HG03565 (cell line): Measurements from ENCODE around the gene NAALADL2.
"Not testable (repeated sequence)": the region's sequence is repeated elsewhere in the genome, so short reads cannot be mapped to it uniquely, and the experiment has no call there.

Experiments
- ATAC-seq: cut with Tn5 transposase; IDR thresholded peaks from one replicate; pipeline ENCODE4 v1.9.1; 2021; ENCODE audit warnings: mild to moderate bottlenecking, moderate library complexity; ENCODE audit not compliant: unreplicated experiment

The NAALADL2 gene

GRCh38 chr3:175066617-175067415, 207.7 kb downstream of the NAALADL2 start:
- no peak for ATAC-seq

- ATAC-seq = no peak
These were observed 209.5 kb downstream of the NAALADL2 start for GRCh38 chr3:175068587-175068986.

GRCh38 chr3:175070946-175071345, 211.8 kb downstream of the NAALADL2 start:
- ATAC-seq = no peak

GRCh38 chr3:175073219-175073905, 214.2 kb downstream of the NAALADL2 start:
- no peak for ATAC-seq

DNA sequence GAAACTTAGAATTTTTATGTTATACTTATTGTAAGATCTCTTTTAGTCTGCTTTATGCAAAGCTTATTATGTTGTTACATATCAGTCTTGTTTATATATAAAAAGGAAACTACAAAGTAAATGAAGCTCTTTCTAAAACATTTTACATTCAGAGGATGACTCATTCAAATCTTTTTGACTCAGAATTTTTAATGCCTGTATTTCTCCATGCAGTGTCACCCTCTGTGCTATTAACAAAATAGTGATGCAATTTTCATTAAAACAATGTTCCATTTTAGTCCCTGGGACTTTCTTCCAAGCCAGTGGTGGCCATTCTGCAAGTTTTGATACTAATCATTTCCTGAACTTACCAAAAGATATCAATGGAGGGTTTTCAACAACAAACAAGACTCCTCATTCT, 216.1 kb downstream of the NAALADL2 start:
- ATAC-seq = no peak

GRCh38 chr3:175077216-175077615, 218.1 kb downstream of the NAALADL2 start:
- no peak for ATAC-seq

- no peak for ATAC-seq
These were observed 223.5 kb downstream of the NAALADL2 start for GRCh38 chr3:175082631-175083030.

DNA sequence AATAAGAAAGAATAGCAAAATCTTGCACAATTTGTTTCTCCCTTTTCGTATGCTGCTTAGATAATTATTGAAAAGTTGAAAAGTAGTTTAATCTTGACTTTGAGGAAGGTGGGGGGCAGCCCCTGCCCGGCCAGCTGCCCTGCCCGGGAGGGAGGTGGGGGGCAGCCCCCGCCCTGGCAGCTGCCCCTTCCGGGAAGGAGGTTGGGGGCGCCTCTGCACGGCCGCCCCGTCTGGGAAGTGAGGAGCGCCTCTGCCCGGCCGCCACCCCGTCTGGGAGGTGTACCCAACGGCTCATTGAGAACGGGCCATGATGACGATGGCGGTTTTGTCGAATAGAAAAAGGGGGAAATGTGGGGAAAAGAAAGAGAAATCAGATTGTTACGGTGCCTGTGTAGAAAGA, 228.0 kb downstream of the NAALADL2 start:
- not testable (repeated sequence) for ATAC-seq

- no peak for ATAC-seq
These were observed 229.7 kb downstream of the NAALADL2 start for GRCh38 chr3:175088766-175089380.

DNA sequence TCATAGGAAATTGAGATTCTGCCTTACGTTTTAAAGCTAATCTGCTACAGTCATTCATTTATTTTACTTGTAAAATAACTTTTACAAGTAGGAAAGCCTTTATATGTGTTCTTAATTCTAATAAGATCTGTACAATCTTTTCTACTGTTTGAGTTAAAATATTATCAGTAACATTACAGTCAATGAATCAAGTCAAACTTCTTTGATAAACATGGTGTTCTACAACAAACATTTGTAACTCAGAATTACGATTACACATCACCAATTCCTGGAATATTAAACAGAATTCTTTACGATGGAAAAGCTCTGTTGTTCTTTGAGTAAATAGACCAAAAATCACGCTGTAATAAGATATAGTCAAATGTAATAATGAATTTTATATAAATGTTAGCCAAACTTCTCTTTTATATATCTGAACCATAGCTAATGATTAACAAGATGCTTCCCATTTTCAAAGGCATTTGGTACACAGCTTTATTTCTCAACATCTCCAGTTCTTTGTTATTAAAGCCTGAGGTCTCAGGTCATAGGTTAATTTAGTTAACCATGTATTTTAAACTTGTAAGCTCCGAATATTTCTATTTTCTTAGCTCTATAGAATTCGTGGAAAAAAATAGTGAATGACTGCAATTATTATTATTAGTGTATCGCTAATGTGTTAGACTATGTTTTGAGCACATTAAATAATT, 232.4 kb downstream of the NAALADL2 start:
- ATAC-seq = no peak

GRCh38 chr3:175093748-175094147, 234.6 kb downstream of the NAALADL2 start:
- no peak for ATAC-seq

DNA sequence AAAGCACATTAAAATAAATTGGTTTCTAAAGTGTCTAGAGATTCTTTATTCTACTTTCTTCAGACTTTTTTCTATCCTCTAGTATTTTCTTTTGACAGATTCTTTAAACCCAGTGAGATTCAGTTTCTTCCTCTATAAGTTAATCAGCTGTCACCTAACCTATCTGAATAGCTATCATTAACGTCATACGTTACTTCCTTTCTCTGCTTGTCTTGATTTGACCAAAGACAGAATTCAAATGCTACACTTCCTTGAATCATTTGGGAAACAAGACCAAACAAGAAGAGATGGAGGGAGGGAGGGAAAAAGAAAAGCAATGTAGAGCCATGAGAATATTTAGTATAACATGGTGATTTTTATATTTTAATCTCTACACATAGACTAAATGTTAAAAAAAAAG, 235.2 kb downstream of the NAALADL2 start:
- ATAC-seq = no peak

- no peak for ATAC-seq
These were observed 239.5 kb downstream of the NAALADL2 start for GRCh38 chr3:175098644-175099043.

DNA sequence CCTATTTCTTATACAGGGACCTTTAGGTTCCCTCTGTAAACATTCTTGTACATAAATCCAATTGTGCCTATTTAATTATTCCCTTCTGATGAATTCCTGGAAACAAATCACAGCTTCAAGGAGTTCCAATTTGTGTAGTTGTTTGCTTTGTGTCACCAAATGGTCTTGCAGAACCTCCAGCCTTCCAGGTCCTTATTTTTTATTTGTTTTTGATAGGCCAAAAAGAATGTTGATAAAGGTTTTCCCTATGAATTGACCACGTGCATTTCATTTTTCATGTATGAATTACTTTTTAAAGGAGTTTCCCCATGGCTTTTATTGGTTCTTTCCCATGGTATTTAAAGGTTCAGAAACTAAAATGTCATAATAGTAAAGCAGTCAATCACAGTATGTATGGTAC, 243.0 kb downstream of the NAALADL2 start:
- ATAC-seq = no peak

DNA sequence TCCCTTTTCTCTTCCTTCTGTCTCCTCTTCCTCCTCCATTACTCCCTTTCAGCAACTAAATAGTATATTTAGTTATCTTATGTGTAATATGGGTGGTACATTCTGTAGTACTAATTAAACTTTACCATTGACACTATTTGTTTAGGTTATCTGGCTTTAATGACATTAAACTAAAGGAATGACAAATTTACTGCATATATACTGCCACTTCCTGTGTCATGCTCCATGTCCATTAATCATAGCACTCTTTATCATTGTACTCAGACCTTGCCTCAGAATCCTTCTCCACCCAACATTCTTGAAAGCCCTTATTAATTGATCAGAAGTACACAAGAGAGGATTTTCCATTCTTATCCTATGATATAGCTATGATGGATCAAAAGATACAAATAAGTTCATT, 244.2 kb downstream of the NAALADL2 start:
- no peak for ATAC-seq

DNA sequence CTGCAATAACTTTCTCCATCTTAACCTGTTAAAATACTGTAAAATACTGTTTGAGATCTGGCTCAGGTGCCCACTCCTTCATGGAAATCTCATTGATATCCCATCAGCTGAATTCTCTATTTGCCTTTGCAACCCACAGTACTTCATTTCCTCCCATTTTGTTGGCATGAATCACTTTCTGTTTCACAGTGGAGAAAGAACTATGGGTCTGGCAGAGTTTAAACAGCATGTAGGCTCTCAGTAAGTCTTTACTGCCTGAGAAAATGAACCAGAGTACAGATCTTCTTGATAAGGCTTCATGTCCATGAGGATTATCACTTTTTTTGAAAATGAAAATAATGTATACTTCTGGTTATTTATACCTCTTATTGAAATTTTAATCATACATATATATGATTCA, 245.9 kb downstream of the NAALADL2 start:
- no peak for ATAC-seq

DNA sequence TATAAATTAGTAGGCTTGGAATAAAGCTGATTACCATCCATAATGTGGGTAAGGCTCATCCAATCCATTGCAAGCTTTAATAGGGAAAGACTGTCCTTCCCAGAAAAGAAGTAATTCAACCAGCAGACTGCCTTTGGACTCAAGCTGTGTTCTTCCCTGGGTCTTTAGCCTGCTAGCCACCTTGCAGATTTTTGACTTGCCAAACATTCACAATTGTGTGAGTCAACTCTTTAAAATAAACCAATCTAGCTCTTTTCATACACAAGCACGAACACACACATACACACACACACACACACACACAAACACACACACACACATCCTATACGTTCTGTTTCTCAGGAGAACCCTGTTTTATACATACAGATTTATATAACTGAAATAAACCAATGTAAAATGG, 248.1 kb downstream of the NAALADL2 start:
- ATAC-seq = no peak

DNA sequence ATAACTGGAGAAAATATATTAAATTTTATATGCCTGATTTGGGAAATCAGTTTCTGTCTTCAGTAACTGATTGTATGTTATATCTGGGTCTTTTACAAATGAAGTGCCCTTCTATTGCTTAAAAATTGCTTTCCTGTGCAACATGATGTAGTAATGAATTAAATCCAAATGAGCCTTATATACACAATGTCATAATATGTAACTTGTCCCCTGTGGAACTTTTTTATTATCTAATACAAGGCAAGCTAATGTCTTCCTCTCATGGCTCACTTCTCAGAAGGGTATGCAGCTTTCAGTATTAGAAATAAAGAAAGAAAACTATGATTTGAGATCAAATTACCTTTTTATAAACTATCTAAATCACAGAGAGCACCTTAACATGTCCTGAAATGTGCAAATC, 248.9 kb downstream of the NAALADL2 start:
- ATAC-seq = no peak

DNA sequence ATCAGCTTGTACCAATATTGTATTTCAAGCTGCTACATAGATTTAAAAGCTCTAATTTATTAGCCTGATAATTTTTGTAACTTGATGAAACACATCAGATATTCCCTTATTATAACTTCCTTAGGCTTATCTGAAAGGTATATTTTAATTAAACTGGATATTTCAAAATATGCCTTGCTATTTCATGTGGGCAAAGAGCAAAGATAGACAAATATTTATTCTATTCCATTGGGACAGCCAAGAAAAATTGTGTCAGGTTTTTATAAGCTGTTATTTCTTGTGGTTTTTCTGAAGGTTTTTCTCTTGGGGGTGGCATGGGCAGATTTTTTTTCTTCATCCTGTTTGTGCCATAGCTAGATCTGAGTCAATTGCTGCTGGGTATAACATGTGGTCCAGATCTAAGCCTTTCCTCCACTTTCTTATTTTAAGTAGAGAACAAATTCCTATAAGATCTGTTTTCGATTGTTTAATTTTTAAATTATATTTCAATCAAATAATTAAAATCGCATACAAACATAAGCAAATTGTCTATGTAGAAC, 249.5 kb downstream of the NAALADL2 start:
- ATAC-seq = no peak

DNA sequence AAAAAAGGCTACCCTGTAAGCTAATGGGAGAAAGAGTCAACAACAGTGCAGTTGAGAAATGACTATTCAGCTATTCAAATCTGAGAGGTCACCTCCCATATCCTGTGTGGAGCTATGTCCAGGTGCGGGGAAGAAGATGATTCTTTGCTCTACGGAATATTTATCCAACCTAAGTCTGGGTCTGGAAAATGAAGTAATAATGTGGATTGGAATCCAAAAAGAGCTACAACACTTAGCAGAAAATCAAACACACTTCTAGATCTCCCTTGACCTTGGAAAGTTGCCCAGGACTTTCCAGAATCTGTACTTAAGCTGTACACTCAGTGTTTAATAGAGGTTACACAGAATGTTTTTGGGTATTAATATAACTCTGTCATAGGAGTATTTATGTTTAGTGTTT, 251.9 kb downstream of the NAALADL2 start:
- ATAC-seq = no peak

DNA sequence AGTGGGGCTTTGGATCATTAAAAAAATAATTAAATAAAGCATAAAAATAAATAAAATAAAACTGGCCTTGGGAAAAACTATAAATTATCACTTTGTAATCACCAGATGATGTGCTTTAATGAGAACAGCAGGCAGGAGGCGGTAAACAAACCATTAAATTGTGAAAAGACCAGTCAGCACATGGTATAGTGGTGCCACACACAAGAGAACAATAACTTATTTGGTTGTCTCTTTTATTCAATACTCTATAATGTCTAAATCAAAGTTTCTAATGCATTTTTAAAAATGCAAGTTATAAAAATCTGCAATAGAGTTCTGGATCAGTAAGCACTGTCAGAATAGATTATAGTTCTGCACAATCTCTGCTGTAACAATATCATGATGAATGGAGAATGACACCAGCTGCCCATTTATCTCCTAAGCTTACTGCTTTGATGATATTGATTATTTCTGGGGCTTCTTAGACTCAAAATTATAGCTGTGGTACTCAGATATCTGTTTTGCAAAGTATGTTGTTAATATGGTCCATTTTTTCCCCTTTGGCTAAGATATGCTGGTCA, 259.3 kb downstream of the NAALADL2 start:
- ATAC-seq = no peak
